OCI-LY1 (cell line): Measurements from ENCODE around the gene ABCE1.

Experiments
- EZH2 ChIP-seq: fragments of 200-600 bp; sonication (generic), shearing (Covaris generic); IDR thresholded peaks from 2 replicates; pipeline ENCODE4 v1.8.0; 2017; ENCODE audit warnings: borderline replicate concordance, mixed run types, mild to moderate bottlenecking, antibody characterized with exemption, low read length, moderate library complexity, mixed read lengths
- TF ChIP-seq, protein P1 (sequence below): fragments of 200-600 bp; sonication (generic), shearing (Covaris generic); IDR thresholded peaks from 2 replicates; pipeline ENCODE4 v1.5.1; 2017; ENCODE audit warnings: mild to moderate bottlenecking, antibody characterized with exemption, low read length, moderate library complexity, mixed read lengths

DNA sequence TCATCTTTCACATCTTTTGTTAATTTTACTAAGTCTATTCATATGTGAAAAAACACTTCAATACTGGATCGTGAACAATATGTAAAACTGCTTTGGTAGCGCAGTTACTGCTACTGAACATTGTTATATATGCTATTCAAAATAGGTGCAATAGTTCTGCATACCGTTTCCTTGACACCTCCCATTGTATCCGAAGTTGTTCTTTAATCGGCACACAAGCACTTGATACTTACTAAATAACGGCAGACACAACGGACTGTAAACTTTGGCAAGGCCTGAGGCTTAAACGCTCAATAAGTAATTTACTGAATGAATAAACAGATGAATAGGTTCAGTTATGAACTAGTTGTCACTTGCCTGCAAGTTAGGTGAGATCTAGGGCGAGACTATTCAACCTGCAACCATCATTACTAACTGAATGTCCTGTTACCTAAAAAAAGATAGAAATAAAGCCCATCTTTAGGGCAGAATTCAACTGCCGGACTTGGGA lies 735 bp upstream of the ABCE1 start:
- TF ChIP-seq, protein P1, sequence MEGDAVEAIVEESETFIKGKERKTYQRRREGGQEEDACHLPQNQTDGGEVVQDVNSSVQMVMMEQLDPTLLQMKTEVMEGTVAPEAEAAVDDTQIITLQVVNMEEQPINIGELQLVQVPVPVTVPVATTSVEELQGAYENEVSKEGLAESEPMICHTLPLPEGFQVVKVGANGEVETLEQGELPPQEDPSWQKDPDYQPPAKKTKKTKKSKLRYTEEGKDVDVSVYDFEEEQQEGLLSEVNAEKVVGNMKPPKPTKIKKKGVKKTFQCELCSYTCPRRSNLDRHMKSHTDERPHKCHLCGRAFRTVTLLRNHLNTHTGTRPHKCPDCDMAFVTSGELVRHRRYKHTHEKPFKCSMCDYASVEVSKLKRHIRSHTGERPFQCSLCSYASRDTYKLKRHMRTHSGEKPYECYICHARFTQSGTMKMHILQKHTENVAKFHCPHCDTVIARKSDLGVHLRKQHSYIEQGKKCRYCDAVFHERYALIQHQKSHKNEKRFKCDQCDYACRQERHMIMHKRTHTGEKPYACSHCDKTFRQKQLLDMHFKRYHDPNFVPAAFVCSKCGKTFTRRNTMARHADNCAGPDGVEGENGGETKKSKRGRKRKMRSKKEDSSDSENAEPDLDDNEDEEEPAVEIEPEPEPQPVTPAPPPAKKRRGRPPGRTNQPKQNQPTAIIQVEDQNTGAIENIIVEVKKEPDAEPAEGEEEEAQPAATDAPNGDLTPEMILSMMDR, result no peak
- no peak for TF ChIP-seq EZH2
